ENCODE results near the gene BRINP1. TPM values are rescaled to one million over a fixed set of nuclear protein-coding genes. Genes with fewer than 3 reads are reported as not detected.

Gene BRINP1
- total RNA-seq, 3 donors from 2014 or later (not counting 1 experiment from before 2014, with no cell fraction given) = not detected

DNA sequence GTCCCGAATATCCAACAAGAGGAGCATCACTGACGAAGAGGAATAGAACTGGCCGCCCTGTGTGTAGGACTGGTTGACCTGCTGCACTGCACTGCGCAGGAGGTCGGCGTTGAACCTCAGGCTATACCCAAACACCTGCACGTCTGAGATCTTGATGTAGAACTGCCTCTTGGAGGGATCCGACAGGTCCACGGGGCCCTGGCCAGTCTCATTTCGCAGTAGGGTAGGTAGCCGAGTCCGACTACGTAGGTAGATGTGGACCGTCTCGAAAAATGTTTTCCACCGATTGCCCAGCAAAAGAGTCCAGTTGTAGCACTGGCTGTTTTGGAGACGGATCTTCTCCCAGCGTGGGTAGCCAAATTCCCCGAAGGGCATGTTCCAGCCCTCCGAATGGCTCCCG is 202.0 kb downstream of the BRINP1 start:
- TF ChIP-seq CTCF (IDR thresholded peaks at IDR 0.05) = no peak
- H3K4me3 Mint-ChIP-seq = no peak overlapping the region
- 93% methylated on average over 21 of the region's 21 CpGs for WGBS (ENCODE audit: insufficient coverage)
- intact Hi-C loops (cut with micrococcal nuclease) = no loop called here
- H3K27me3 Mint-ChIP-seq (ENCODE audit: low read depth in 2 of 2) = no peaks in the 10 kb centered on the region
- Histone ChIP-seq H3K9me3 (ENCODE audit: control insufficient read depth, insufficient read depth, low read length) (peaks cover 6% of the 10 kb centered on the region), H3K27me3 (ENCODE audit: control insufficient read depth, insufficient read depth, low read length) (no peaks in the 10 kb centered on the region), H3K4me3 (ENCODE audit: low read length) (no peak overlapping the region), H3K4me1 (ENCODE audit: control insufficient read depth, insufficient read depth, low read length) (no peaks in the 10 kb centered on the region), H3K27ac (ENCODE audit: low read length) (no peak overlapping the region), H3K36me3 (ENCODE audit: control insufficient read depth, insufficient read depth, low read length) (no peaks in the 10 kb centered on the region)
- no peaks in the 10 kb centered on the region for H3K4me1 Mint-ChIP-seq
- no peak overlapping the region for H3K27ac Mint-ChIP-seq
- DNase-seq (no peak), ATAC-seq (no peak)
- H3K9me3 Mint-ChIP-seq = peaks cover 2 to 6% of the 10 kb centered on the region in 2 donors
- no peaks in the 10 kb centered on the region for H3K36me3 Mint-ChIP-seq

GRCh38 chr9:119166096-119166495 is 203.1 kb downstream of the BRINP1 start:
- H3K36me3 ChIP-seq (ENCODE audit: control insufficient read depth, insufficient read depth, low read length) = no peaks in the 10 kb centered on the region
- peaks cover 2 to 6% of the 10 kb centered on the region in 2 donors for H3K9me3 Mint-ChIP-seq
- no peaks in the 10 kb centered on the region for H3K4me1 Mint-ChIP-seq
- no peak overlapping the region for H3K4me3 ChIP-seq (ENCODE audit: low read length)
- DNase-seq = no peak
- H3K27ac Mint-ChIP-seq = no peak overlapping the region
- intact Hi-C loops (cut with micrococcal nuclease) = no loop called here
- no peak for TF ChIP-seq CTCF (IDR thresholded peaks at IDR 0.05)
- peaks cover 6% of the 10 kb centered on the region for H3K9me3 ChIP-seq (ENCODE audit: control insufficient read depth, insufficient read depth, low read length)
- no peak overlapping the region for H3K4me3 Mint-ChIP-seq
- ATAC-seq = no peak
- H3K27ac ChIP-seq (ENCODE audit: low read length) = no peak overlapping the region
- no peaks in the 10 kb centered on the region for H3K27me3 ChIP-seq (ENCODE audit: control insufficient read depth, insufficient read depth, low read length)
- H3K36me3 Mint-ChIP-seq = no peaks in the 10 kb centered on the region
- no peaks in the 10 kb centered on the region for H3K4me1 ChIP-seq (ENCODE audit: control insufficient read depth, insufficient read depth, low read length)
- H3K27me3 Mint-ChIP-seq (ENCODE audit: low read depth in 2 of 2) = no peaks in the 10 kb centered on the region

DNA sequence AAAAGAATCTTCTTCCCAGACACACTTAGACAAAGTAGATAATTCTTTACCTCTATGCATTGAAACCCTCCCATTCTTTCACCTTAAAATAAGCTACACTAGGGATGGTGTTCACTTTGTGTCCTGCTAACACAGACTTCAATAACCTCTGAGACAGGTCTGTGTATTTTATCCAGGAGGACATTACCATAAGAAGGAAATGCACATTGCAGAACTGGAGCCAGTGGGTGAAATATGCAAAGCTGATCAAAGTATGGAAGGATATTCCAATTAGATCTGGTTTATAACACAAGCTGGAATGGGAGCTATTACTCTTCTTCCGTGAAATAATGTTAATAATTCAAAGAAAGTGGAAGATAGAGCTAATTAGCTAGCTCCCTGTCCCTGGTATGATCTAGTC is 204.1 kb downstream of the BRINP1 start:
- Histone ChIP-seq H3K4me1 (ENCODE audit: control insufficient read depth, insufficient read depth, low read length) (no peaks in the 10 kb centered on the region), H3K27me3 (ENCODE audit: control insufficient read depth, insufficient read depth, low read length) (no peaks in the 10 kb centered on the region), H3K4me3 (ENCODE audit: low read length) (no peak overlapping the region), H3K27ac (ENCODE audit: low read length) (no peak overlapping the region), H3K9me3 (ENCODE audit: control insufficient read depth, insufficient read depth, low read length) (peaks cover 6% of the 10 kb centered on the region), H3K36me3 (ENCODE audit: control insufficient read depth, insufficient read depth, low read length) (no peaks in the 10 kb centered on the region)
- Mint-ChIP-seq H3K27ac (no peak overlapping the region), H3K9me3 (peaks cover 2 to 6% of the 10 kb centered on the region in 2 donors), H3K27me3 (ENCODE audit: low read depth in 2 of 2) (no peaks in the 10 kb centered on the region), H3K36me3 (no peaks in the 10 kb centered on the region), H3K4me1 (no peaks in the 10 kb centered on the region), H3K4me3 (no peak overlapping the region)
- no peak for TF ChIP-seq CTCF (IDR thresholded peaks at IDR 0.05)
- WGBS (ENCODE audit: insufficient coverage) = 50% methylated on average over 1 of the region's 1 CpG
- intact Hi-C loops (cut with micrococcal nuclease) = no loop called here
- no peak for DNase-seq
- ATAC-seq = no peak

GRCh38 chr9:119164716-119165115 is 204.5 kb downstream of the BRINP1 start:
- no peak for DNase-seq
- H3K9me3 Mint-ChIP-seq = peaks cover 2 to 6% of the 10 kb centered on the region in 2 donors
- H3K4me1 ChIP-seq (ENCODE audit: control insufficient read depth, insufficient read depth, low read length) = no peaks in the 10 kb centered on the region
- H3K27me3 ChIP-seq (ENCODE audit: control insufficient read depth, insufficient read depth, low read length) = no peaks in the 10 kb centered on the region
- no peaks in the 10 kb centered on the region for H3K36me3 Mint-ChIP-seq
- no peak overlapping the region for H3K4me3 ChIP-seq (ENCODE audit: low read length)
- intact Hi-C loops (cut with micrococcal nuclease) = no loop called here
- H3K27me3 Mint-ChIP-seq (ENCODE audit: low read depth in 2 of 2) = no peaks in the 10 kb centered on the region
- H3K27ac ChIP-seq (ENCODE audit: low read length) = no peak overlapping the region
- no peak overlapping the region for H3K27ac Mint-ChIP-seq
- H3K36me3 ChIP-seq (ENCODE audit: control insufficient read depth, insufficient read depth, low read length) = no peaks in the 10 kb centered on the region
- no peak overlapping the region for H3K4me3 Mint-ChIP-seq
- no peak for ATAC-seq
- H3K4me1 Mint-ChIP-seq = no peaks in the 10 kb centered on the region
- no peak for TF ChIP-seq CTCF (IDR thresholded peaks at IDR 0.05)
- H3K9me3 ChIP-seq (ENCODE audit: control insufficient read depth, insufficient read depth, low read length) = peaks cover 6% of the 10 kb centered on the region

All from natural killer cell (primary cell).